Endothelial cell of hepatic sinusoid (primary cell): ENCODE measurements around the gene HOXB9.

Experiments used
- in situ Hi-C: cut with HindIII; loops from 2 replicates; pipeline ENCODE4 v1.10.0; 2017; ENCODE audit warnings: low sequenced_read_pairs

Gene HOXB9

GRCh38 chr17:48588528-48588927 is 37.6 kb downstream of the HOXB9 start:
- in situ Hi-C loops = no loop called here

DNA sequence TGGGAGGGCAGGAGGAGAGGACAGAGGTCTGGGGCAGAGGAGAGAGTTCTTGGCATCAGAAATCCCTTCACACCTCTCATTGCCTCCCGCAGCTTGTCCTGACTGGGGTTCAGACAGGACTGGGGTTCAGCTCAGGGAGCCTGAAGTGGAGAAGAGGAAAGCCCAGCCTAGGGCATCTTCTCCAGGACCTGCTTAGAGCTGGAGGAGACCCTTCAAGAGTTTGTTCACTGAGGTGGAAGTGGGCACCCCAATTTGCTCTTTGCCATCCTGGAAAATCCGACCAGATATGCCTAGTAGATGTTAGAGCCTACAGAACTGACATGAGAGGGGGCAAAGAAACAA is 38.1 kb downstream of the HOXB9 start:
- in situ Hi-C loops = no loop called here

DNA sequence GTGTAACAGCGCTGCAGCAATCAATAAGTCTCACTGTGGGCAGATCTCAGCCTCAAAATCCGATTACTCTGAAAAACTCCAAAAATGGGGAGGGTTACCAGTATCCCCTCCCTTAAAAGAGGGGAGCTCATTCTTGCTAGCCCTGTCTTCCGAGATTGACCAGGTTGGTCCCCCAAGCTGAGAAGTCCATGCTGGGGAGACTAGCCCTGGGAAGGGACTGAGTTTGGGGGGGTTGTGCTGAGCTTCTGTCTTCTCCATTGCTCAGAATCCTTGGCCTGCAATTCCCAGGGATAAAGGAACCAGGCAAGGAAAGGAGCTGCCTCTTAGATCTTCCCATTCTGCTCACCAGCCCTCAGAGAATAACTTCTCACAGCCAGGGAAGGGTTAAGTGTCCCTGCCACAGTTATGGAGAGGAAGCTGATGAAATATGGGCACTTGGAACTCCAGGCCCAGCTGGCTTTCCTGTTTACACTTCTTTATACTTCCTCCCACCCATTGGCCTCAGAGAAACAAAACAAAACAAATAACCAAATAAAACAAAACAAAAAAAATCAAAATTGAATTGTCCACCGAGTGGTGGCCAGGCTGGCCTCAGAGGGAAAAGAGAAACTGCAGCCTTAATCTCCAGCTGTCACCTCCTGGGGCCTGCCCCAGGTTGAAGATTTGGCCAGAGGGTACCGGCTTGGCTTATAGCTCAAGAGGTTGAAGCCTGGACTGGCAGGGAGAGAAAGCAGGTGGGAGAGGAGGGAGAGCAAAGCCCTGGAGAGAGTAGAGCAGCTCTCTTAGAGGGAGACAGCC is 38.7 kb downstream of the HOXB9 start:
- in situ Hi-C loops = no loop called here

GRCh38 chr17:48586355-48587258 is 39.6 kb downstream of the HOXB9 start:
- in situ Hi-C loops = no loop called here

- in situ Hi-C loops = no loop called here
These were observed 41.9 kb downstream of the HOXB9 start for GRCh38 chr17:48584223-48584741.

DNA sequence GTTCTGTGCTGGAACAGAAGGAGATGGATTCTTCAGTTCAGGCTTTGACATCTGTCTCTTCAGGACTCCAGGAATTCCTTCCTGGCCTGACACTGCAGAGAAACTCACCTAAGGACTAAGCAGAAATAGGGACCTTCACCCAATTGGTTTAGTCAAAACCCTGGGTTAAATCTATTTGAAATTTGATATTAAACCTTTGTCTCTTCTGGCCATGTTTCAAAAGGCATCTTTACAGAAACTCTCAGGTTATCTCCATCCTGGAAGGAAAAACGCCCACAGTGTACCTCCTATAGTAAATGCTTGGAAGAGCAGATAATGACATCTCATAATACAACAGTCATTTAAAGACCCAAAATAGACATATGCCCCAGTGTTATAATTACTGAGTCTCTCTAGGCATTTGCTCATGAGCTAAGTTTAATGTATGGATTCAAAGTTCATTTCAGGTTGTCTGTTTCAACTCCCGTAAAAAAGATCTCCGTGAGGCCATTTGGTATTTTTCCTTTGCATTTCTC is 42.4 kb downstream of the HOXB9 start:
- in situ Hi-C loops = no loop called here

GRCh38 chr17:48582750-48583069 is 43.4 kb downstream of the HOXB9 start:
- in situ Hi-C loops = no loop called here

GRCh38 chr17:48579760-48580554 is 46.2 kb downstream of the HOXB9 start:
- in situ Hi-C loops = no loop called here

DNA sequence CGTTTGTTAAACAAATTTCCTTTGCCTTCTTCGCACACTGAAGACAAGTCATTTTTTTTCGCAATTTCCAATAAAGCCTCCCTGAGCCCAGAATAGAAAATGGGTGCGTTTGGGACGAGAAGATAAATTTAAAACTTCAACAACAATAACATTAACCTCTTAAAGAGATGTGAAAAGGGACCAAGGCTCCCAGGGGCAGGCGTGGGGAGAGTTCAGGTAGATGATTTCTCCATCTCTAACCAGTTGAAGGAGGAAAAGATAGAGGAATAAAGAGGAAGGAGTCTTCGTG is 46.7 kb downstream of the HOXB9 start:
- in situ Hi-C loops = no loop called here

DNA sequence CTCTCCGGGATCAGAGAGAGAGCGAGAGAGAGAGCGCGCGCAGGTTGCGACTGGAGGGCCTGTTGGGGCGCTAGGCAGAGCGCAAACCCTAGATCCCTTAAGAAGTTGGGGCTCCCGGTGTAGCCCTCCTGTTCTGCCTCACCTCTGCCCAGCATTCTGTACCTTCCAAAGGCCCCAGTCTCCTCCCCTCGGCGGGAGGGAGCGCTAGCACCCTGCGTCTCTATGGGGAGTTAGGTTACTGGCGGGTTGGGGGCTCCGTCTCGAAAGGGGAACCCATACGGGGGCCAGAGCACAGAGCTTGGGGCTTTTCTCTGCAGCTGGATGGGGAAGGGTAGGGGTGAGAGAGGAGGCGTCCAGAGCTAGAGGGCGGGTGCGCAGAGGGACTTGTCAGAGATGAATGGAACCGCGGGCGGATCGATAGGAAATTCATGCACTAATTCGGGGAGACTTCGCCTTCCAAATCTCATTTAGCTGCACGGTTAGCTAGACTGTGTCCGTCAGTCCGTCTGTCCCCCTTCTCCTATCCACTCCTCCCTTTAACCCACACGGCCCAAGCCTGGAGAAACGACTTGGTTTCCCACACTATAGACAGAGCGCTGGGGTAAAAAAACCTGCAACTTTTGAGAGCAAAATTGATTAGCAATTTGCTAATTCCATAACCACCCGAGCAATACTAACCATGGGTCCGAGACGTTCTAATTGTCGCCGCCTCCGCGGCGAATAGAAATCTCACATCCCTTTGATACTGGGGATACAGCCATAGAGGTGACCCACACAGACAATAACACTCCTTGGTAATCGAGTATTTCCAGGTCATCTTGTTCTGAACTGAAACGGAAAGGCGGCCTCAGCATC is 47.3 kb downstream of the HOXB9 start:
- in situ Hi-C loops = no loop called here

DNA sequence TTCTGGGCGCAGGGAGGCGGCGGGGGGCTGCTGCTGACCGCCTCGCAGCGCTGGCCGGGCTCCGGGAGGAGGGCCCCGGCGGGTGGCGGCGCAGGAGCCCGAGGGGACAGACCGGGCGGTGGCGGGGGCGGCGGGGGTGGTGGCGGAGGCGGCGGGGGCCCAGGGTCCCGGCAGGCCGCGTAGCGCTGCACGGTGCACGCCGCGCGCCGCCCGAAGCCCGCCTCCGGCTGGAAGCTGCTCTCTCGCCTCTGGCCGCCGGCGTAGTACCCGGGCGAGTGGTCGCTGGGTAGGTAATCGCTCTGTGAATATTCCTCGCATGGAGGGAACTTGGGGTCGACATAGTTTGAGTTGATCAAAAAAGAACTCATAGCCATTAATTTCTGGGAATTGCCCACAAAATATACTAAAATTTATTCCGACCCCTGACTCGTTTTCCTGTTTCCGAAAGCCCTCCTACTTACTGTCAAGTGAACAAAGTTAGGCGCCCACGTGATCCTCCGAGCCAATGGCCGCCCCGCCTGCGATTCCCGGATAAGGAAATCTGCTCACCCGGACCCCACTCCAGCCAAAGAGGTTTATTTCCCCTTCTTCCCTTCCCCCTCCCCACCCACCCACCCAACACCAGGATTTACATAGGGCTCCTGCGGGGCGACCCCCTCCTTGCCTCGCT is 48.1 kb downstream of the HOXB9 start, which contains the start of gene HOXB4:
Gene HOXB4 (minus strand): TSS at position 405 of the 670 bp plus-strand sequence. CDS start 31 bp downstream, at position 374.
- in situ Hi-C loops = no loop called here

GRCh38 chr17:48577330-48577945 is 48.7 kb downstream of the HOXB9 start:
- in situ Hi-C loops = no loop called here

- in situ Hi-C loops = no loop called here
These were observed 49.5 kb downstream of the HOXB9 start for GRCh38 chr17:48576479-48577309.

DNA sequence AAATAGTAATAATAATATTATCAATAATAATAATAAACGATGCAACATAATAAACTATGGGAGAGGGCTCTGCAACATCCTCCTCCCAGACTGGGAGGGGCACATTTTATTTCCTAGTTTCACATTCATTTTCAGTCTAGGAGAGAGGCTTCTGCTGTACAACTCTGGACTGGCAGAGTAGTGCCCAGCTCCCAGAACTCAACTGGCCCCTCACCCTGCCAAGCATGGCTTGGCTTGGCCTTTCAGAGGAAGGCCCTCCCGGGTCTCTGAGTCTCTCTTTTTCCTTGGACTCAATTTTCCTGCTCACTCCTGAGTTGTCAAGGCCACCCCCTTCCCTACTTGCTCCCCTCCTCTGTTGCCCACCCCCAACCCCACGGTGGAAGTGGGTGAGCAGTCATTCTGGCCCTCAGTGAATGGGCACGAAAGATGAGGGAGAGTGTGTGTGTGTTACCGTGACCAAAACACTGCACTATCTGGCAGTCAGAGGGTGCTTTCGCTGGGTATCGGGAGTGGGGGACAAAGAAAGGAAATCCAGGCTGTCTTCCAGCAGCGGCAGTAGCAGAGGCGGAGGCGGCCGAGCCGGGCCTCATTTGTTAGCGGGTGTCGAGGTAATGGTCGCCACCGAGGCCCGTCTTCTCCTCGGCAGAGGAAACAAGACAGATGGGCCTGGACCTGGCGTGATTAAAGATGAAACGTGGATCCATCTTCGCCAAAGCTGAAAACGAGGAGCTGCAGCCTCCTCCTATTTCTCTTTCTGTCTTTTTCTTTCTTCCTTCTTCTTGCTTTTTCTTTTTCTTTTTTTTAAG is 50.3 kb downstream of the HOXB9 start:
- in situ Hi-C loops = no loop called here

DNA sequence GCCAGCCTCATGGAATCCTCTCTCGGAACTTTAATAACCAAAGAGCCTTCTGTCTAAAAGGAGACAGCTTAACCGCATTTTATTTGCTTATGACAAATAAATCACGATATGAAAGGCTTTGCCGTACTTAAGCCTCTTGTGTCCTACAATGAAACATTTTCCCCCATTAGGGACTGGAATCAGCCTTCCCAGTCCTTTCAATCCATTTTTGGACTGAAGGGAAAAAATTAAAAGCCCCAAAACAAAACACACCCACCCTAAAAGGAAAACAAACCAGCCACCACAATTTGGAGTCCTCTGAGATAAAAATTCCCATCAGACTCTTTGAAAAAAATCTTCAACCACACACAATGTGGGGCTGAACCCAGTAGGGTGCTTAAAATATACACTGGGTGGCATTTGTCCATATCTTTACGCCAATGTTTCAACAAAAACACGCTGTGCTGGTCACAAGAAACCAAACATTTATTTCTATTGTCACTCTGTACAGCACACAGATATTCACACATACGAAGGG is 51.0 kb downstream of the HOXB9 start:
- in situ Hi-C loops = no loop called here

- in situ Hi-C loops = no loop called here
These were observed 51.6 kb downstream of the HOXB9 start for GRCh38 chr17:48574505-48575065.

DNA sequence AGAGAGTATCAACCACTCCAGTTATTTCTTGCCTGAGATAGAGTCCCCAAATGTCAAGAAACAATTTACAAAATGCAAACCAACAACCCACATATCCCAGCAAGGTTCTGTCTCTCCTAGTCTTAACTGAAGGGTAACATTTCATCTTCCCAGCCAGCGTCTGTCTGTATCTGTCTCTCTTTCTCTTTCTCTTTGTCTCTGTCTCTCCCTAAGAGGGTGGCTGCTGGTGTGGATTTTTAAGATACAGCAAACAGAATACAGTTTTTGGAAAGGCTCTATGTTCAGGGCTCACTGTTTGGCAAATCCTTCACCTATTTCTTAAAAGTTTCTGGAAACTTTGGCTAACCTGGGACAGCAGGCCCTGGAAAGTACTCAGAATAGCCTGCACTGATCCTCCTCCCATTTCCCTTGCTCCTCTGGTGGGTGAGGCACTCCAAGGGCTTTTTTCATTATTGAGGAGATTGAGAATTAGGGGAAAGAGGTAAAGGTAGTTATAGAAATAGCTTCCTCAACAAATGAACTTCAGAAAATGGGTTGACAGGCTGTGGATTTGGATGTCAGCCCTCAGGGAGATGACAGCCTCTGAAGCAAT is 54.2 kb downstream of the HOXB9 start:
- in situ Hi-C loops = no loop called here
